ENCODE measurements around the gene NFATC3.

NFATC3 gene

GRCh38 chr16:68194251-68194650, 109.1 kb downstream of the NFATC3 start:
- DNase-seq: no peak

GRCh38 chr16:68197250-68197649, 112.1 kb downstream of the NFATC3 start:
- DNase-seq: no peak

GRCh38 chr16:68200088-68200783, 115.1 kb downstream of the NFATC3 start:
- DNase-seq: no peak

GRCh38 chr16:68202091-68202519, 116.9 kb downstream of the NFATC3 start:
- DNase-seq: no peak

- DNase-seq: no peak
These were observed 121.1 kb downstream of the NFATC3 start for GRCh38 chr16:68206245-68206644.

- no peak for DNase-seq
These were observed 129.6 kb downstream of the NFATC3 start for GRCh38 chr16:68214726-68215125.

GRCh38 chr16:68215302-68215701, 130.1 kb downstream of the NFATC3 start:
- DNase-seq: no peak

GRCh38 chr16:68216240-68216639, 131.1 kb downstream of the NFATC3 start:
- DNase-seq: no peak

GRCh38 chr16:68217506-68217905, 132.3 kb downstream of the NFATC3 start:
- DNase-seq: no peak

GRCh38 chr16:68219725-68220351, 134.7 kb downstream of the NFATC3 start:
- DNase-seq: no peak

- DNase-seq: no peak
These were observed 137.9 kb downstream of the NFATC3 start for GRCh38 chr16:68223072-68223471.

- no peak for DNase-seq
These were observed 140.9 kb downstream of the NFATC3 start for GRCh38 chr16:68226116-68226515.

- no peak for DNase-seq
These were observed 142.1 kb downstream of the NFATC3 start for GRCh38 chr16:68227183-68227793.

- DNase-seq: no peak
These were observed 142.8 kb downstream of the NFATC3 start for GRCh38 chr16:68227850-68228553.

- no peak for DNase-seq
These were observed 143.5 kb downstream of the NFATC3 start for GRCh38 chr16:68228652-68229051.

- DNase-seq: no peak
These were observed 144.4 kb downstream of the NFATC3 start for GRCh38 chr16:68229431-68230175.

GRCh38 chr16:68230176-68230571, 145.0 kb downstream of the NFATC3 start:
- no peak for DNase-seq

- no peak for DNase-seq
These were observed 145.8 kb downstream of the NFATC3 start for GRCh38 chr16:68230956-68231355.

- no peak for DNase-seq
These were observed 146.4 kb downstream of the NFATC3 start for GRCh38 chr16:68231384-68232136.

GRCh38 chr16:68232335-68232734, 147.2 kb downstream of the NFATC3 start:
- no peak for DNase-seq

- no peak for DNase-seq
These were observed 148.1 kb downstream of the NFATC3 start for GRCh38 chr16:68233085-68233834.
